ENCODE data around the gene ABHD12.

Gene ABHD12

DNA sequence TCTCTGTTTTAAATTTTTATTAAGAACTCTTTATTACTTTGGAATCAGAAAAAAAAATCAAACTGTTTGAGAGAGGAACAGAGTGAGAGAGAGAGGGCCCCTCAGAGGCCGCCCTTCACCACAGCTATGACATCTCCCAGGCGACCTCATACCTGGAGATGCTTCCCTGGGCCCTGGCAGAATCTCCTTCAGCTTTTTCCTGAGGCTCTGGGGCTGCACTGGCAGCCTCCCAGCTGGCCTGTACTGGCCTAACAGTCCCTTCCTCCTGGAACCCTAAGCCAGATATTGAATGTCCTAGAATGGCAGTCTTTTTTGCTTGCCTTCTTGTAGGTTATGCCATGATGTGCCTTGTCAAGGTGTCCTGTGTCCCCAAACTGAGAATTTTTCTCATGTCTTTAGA lies 13.7 kb downstream of the ABHD12 start:
- no peak overlapping the region for H3K4me2 ChIP-seq (ENCODE audit: insufficient read depth, low read length)
- H3K9me3 ChIP-seq (ENCODE audit: insufficient read depth, low read length, severe bottlenecking) = no peaks in the 10 kb centered on the region
- H4K20me1 ChIP-seq (ENCODE audit: insufficient read depth, low read length) = peaks cover 69% of the 10 kb centered on the region
- no peaks in the 10 kb centered on the region for H3K27me3 ChIP-seq (ENCODE audit: insufficient read depth, low read length, poor library complexity)
- H3K36me3 ChIP-seq (ENCODE audit: insufficient read depth, low read length) = peaks cover 34% of the 10 kb centered on the region
- H3K4me1 ChIP-seq (ENCODE audit: insufficient read depth, low read length) = no peaks in the 10 kb centered on the region
- no peak overlapping the region for H3K9ac ChIP-seq (ENCODE audit: low read depth, low read length)
- no peak overlapping the region for H3K27ac ChIP-seq (ENCODE audit: low read length)
- DNase-seq (no peak), ATAC-seq (ENCODE audit: insufficient read depth, low read depth) (no peak)
- no peak overlapping the region for H2AFZ ChIP-seq (ENCODE audit: low read depth, low read length)
- H3K4me3 ChIP-seq (ENCODE audit: low read depth in 1 of 2, low read length in 2 of 2) = no peak overlapping the region
- TF ChIP-seq, protein P1, sequence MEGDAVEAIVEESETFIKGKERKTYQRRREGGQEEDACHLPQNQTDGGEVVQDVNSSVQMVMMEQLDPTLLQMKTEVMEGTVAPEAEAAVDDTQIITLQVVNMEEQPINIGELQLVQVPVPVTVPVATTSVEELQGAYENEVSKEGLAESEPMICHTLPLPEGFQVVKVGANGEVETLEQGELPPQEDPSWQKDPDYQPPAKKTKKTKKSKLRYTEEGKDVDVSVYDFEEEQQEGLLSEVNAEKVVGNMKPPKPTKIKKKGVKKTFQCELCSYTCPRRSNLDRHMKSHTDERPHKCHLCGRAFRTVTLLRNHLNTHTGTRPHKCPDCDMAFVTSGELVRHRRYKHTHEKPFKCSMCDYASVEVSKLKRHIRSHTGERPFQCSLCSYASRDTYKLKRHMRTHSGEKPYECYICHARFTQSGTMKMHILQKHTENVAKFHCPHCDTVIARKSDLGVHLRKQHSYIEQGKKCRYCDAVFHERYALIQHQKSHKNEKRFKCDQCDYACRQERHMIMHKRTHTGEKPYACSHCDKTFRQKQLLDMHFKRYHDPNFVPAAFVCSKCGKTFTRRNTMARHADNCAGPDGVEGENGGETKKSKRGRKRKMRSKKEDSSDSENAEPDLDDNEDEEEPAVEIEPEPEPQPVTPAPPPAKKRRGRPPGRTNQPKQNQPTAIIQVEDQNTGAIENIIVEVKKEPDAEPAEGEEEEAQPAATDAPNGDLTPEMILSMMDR (IDR thresholded peaks at IDR 0.05; ENCODE audit: borderline replicate concordance, extremely low read depth, low read length, poor library complexity, severe bottlenecking) = no peak
- no peak for TF ChIP-seq EZH2 (IDR thresholded peaks at IDR 0.05; ENCODE audit: borderline replicate concordance, low read depth, low read length, severe bottlenecking)
- peaks cover 99% of the 10 kb centered on the region for H3K79me2 ChIP-seq (ENCODE audit: insufficient read depth, low read length)

- DNase-seq = no peak
- no peaks in the 10 kb centered on the region for H3K9me3 ChIP-seq (ENCODE audit: insufficient read depth, low read length, severe bottlenecking)
- H3K4me1 ChIP-seq (ENCODE audit: insufficient read depth, low read length) = no peaks in the 10 kb centered on the region
- H3K27me3 ChIP-seq (ENCODE audit: insufficient read depth, low read length, poor library complexity) = no peaks in the 10 kb centered on the region
- TF ChIP-seq, protein P1 (IDR thresholded peaks at IDR 0.05; ENCODE audit: borderline replicate concordance, extremely low read depth, low read length, poor library complexity, severe bottlenecking) = no peak
- no peak for TF ChIP-seq EZH2 (IDR thresholded peaks at IDR 0.05; ENCODE audit: borderline replicate concordance, low read depth, low read length, severe bottlenecking)
- H2AFZ ChIP-seq (ENCODE audit: low read depth, low read length) = no peak overlapping the region
- peaks cover 99% of the 10 kb centered on the region for H3K79me2 ChIP-seq (ENCODE audit: insufficient read depth, low read length)
- H3K27ac ChIP-seq (ENCODE audit: low read length) = no peak overlapping the region
- peaks cover 67% of the 10 kb centered on the region for H4K20me1 ChIP-seq (ENCODE audit: insufficient read depth, low read length)
- no peak overlapping the region for H3K9ac ChIP-seq (ENCODE audit: low read depth, low read length)
- no peak overlapping the region for H3K4me3 ChIP-seq (ENCODE audit: low read depth in 1 of 2, low read length in 2 of 2)
- peaks cover 28% of the 10 kb centered on the region for H3K36me3 ChIP-seq (ENCODE audit: insufficient read depth, low read length)
- H3K4me2 ChIP-seq (ENCODE audit: insufficient read depth, low read length) = no peak overlapping the region
- no peak for ATAC-seq (ENCODE audit: insufficient read depth, low read depth)
These were observed 14.4 kb downstream of the ABHD12 start for GRCh38 chr20:25376236-25376635.

DNA sequence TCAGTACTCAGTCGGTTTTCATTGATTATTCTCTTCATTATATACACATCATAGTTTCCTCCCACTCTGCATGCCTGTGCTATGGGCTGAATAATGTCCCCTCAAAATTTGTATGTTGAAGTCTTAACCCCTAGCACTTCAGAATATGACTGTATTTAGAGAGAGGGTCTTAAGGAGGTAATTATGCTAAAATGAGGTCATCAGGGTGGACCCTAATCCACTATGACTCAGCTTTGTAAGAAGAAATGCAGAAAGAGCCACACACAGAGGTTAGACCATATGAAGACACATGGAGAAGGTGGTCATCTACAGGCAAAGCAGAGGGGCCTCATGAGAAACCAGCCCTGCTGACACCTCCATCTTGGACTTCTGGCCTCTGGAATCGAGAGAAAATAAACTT lies 15.8 kb downstream of the ABHD12 start:
- peaks cover 98% of the 10 kb centered on the region for H3K79me2 ChIP-seq (ENCODE audit: insufficient read depth, low read length)

More for the DNA sequence above, 15.8 kb downstream of the ABHD12 start:
- ATAC-seq (ENCODE audit: insufficient read depth, low read depth) (no peak), DNase-seq (no peak)
- Histone ChIP-seq H3K9me3 (ENCODE audit: insufficient read depth, low read length, severe bottlenecking) (no peaks in the 10 kb centered on the region), H3K4me3 (ENCODE audit: low read depth in 1 of 2, low read length in 2 of 2) (no peak overlapping the region), H3K9ac (ENCODE audit: low read depth, low read length) (no peak overlapping the region), H3K27ac (ENCODE audit: low read length) (no peak overlapping the region), H3K4me2 (ENCODE audit: insufficient read depth, low read length) (no peak overlapping the region), H3K4me1 (ENCODE audit: insufficient read depth, low read length) (no peaks in the 10 kb centered on the region), H2AFZ (ENCODE audit: low read depth, low read length) (no peak overlapping the region), H3K27me3 (ENCODE audit: insufficient read depth, low read length, poor library complexity) (no peaks in the 10 kb centered on the region), H3K36me3 (ENCODE audit: insufficient read depth, low read length) (peaks cover 18% of the 10 kb centered on the region; the same call in 1 of the 2 replicates), H4K20me1 (ENCODE audit: insufficient read depth, low read length) (peaks cover 65% of the 10 kb centered on the region)
- TF ChIP-seq, protein P1 (IDR thresholded peaks at IDR 0.05; ENCODE audit: borderline replicate concordance, extremely low read depth, low read length, poor library complexity, severe bottlenecking) = no peak
- TF ChIP-seq EZH2 (IDR thresholded peaks at IDR 0.05; ENCODE audit: borderline replicate concordance, low read depth, low read length, severe bottlenecking) = no peak

Measured in DND-41 (cell line).